Transverse colon (tissue), 4 donors: ENCODE measurements around the gene LTBP2. TPM values are rescaled to one million over a fixed set of nuclear protein-coding genes. Genes with fewer than 3 reads are reported as not detected.
A peak's percentile ranks its signal among the peaks of the same experiment; 100 is the strongest.

Experiments used
- DNase-seq: peaks from one replicate; pipeline ENCODE4 v3.0.0-alpha.2; 2019
- H3K27ac ChIP-seq, 4 donors: fragments of 200-600 bp; sonication (generic); 2 replicates each; pipeline ENCODE4 v1.5.1; 2016 to 2018; ENCODE audit warnings: inconsistent platforms in 4 of 4
- H3K27me3 ChIP-seq: fragments of 200-600 bp; sonication (generic); 2 replicates; pipeline ENCODE4 v1.5.1; 2017; ENCODE audit warnings: inconsistent platforms
- H3K36me3 ChIP-seq, 4 donors: fragments of 200-600 bp; sonication (generic); 2 replicates each; pipeline ENCODE4 v1.5.1; 2017 to 2019; ENCODE audit warnings: inconsistent platforms in 4 of 4
- H3K4me1 ChIP-seq, 4 donors: fragments of 200-600 bp; sonication (generic); 2 replicates each; pipeline ENCODE4 v1.5.1; 2017 to 2020; ENCODE audit warnings: inconsistent platforms in 4 of 4
- H3K4me3 ChIP-seq, 4 donors: fragments of 200-600 bp; sonication (generic); 1 replicate in 1 of 4; 2 replicates in 3 of 4; pipeline versions ENCODE4 v1.5.1 to v1.6.1; 2017 to 2019; ENCODE audit warnings: inconsistent platforms in 4 of 4
- H3K9me3 ChIP-seq, 2 donors: fragments of 200-600 bp; sonication (generic); 2 replicates each; pipeline ENCODE4 v1.5.1; 2017 to 2019; ENCODE audit warnings: inconsistent platforms in 2 of 2
- CTCF ChIP-seq, 5 experiments: fragments of 200-600 bp in 3 of 5; fragments of 450-650 bp in 2 of 5; sonication (generic) in 3 of 5; IDR thresholded peaks; 1 replicate in 2 of 5; 2 replicates in 3 of 5; pipeline ENCODE4 v1.5.1; 2016 to 2017; ENCODE audit warnings: antibody characterized with exemption in 5 of 5, inconsistent platforms in 3 of 5, mild to moderate bottlenecking in 2 of 5, moderate library complexity in 1 of 5
- EP300 ChIP-seq: sonication (generic); formaldehyde crosslinking; IDR thresholded peaks from one replicate; pipeline ENCODE4 v1.6.1; 2017; ENCODE audit warnings: antibody characterized with exemption, low read depth
- POLR2A ChIP-seq: fragments of 450-650 bp; IDR thresholded peaks from one replicate; pipeline ENCODE4 v1.6.1; 2016; ENCODE audit warnings: antibody characterized with exemption, mild to moderate bottlenecking, moderate library complexity
- POLR2AphosphoS5 ChIP-seq, 3 donors: sonication (generic); formaldehyde crosslinking; IDR thresholded peaks; one replicate each; pipeline ENCODE4 v1.6.1; 2016; ENCODE audit warnings: antibody characterized with exemption in 3 of 3
- WGBS, 2 donors: methylation state at CpG; one replicate each; pipeline ENCODE4 v1.1.5; 2018; ENCODE audit warnings: low coverage in 1 of 2; 5-methylcytosine and 5-hydroxymethylcytosine counted together
- in situ Hi-C, 4 donors: fragments of 200-750 bp; cut with MboI; loops; one replicate each; pipeline versions ENCODE4 v1.15.0 to v1.15.1; 2017; ENCODE audit warnings: low sequenced_read_pairs in 3 of 4, low pct_ligation_motif_present in 1 of 4, low pct_unique_long_range_greater_than_20kb in 1 of 4
- intact Hi-C: fragments of 100-400 bp; cut with DNase I; formaldehyde crosslinking; loops from one replicate; pipeline ENCODE4 v1.15.1; 2023; ENCODE audit warnings: low total_unique reads
- total RNA-seq, 4 donors: library from RNA; depleted of rRNA; stranded (reverse); fragments of >200 nt; gene quantifications; one replicate each; pipeline ENCODE4 v1.1.0, GENCODE V29; 2016

Gene LTBP2
- 10 to 100 TPM in 3 of 4 donors, 1 to 10 TPM in 1; 9.7 to 15.3 (median 11.9) TPM for total RNA-seq

- intact Hi-C loops, result no loop called here
- no peak for DNase-seq
- WGBS, 2 donors, result 5% methylated on average over 39 of the region's 70 CpGs; no CpG with 5 or more reads in 1 of the 2 donors
- peaks cover 0 to 22% (median 17%) of the 10 kb centered on the region in 4 donors for H3K4me1 ChIP-seq
- in situ Hi-C loops, result no loop called here
- TF ChIP-seq POLR2AphosphoS5 (IDR thresholded peaks at IDR 0.05) (no peak), POLR2A (no peak), CTCF (IDR thresholded peaks at IDR 0.05) (no peak), EP300 (no peak)
- H3K27me3 ChIP-seq, result peaks cover 18% of the 10 kb centered on the region
- peak within 1 kb of the TSS; percentile 49 to 69 (median 58) for H3K4me3 ChIP-seq
- H3K36me3 ChIP-seq, result no peaks in the 10 kb centered on the region
- no peaks in the 10 kb centered on the region for H3K9me3 ChIP-seq
- H3K27ac ChIP-seq, result peak within 1 kb of the TSS; percentile 41 to 59 (median 48)
These were observed at the start of gene LTBP2 for GRCh38 chr14:74611650-74612349. LTBP2 (minus strand) TSS chr14:74612237; CDS start chr14:74611944, 293 bp downstream.

GRCh38 chr14:74660863-74661262 is 48.8 kb upstream of the LTBP2 start:
- intact Hi-C loops (no loop called here), in situ Hi-C loops (no loop called here)
- H3K4me3 ChIP-seq, result no peak overlapping the region
- peaks cover 0 to 35% (median 11%) of the 10 kb centered on the region in 4 donors for H3K36me3 ChIP-seq
- H3K27ac ChIP-seq, result no peak overlapping the region
- 83 to 100% methylated on average over 3 to 5 of the region's 5 CpGs for WGBS, 2 donors
- peaks cover 0 to 1% (median 0%) of the 10 kb centered on the region in 4 donors for H3K4me1 ChIP-seq
- TF ChIP-seq EP300 (no peak), POLR2AphosphoS5 (IDR thresholded peaks at IDR 0.05) (no peak), CTCF (IDR thresholded peaks at IDR 0.05) (no peak), POLR2A (no peak)
- H3K27me3 ChIP-seq, result no peaks in the 10 kb centered on the region
- no peak for DNase-seq
- no peaks in the 10 kb centered on the region for H3K9me3 ChIP-seq

GRCh38 chr14:74660167-74660566 is 48.1 kb upstream of the LTBP2 start:
- TF ChIP-seq CTCF (IDR thresholded peaks at IDR 0.05) (no peak), POLR2A (no peak), EP300 (no peak), POLR2AphosphoS5 (IDR thresholded peaks at IDR 0.05) (no peak)
- Histone ChIP-seq H3K4me3 (no peak overlapping the region), H3K36me3 (peaks cover 0 to 30% (median 9%) of the 10 kb centered on the region in 4 donors), H3K27me3 (no peaks in the 10 kb centered on the region), H3K9me3 (no peaks in the 10 kb centered on the region), H3K4me1 (peaks cover 0 to 4% (median 0%) of the 10 kb centered on the region in 4 donors), H3K27ac (no peak overlapping the region)
- intact Hi-C loops (no loop called here), in situ Hi-C loops (no loop called here)
- no peak for DNase-seq
- 76 to 100% methylated on average over 1 to 3 of the region's 3 CpGs for WGBS, 2 donors

GRCh38 chr14:74658535-74659131 is 46.6 kb upstream of the LTBP2 start:
- intact Hi-C loops, result no loop called here
- no peaks in the 10 kb centered on the region for H3K27me3 ChIP-seq
- H3K4me3 ChIP-seq, result no peak overlapping the region
- no peaks in the 10 kb centered on the region for H3K9me3 ChIP-seq
- DNase-seq, result no peak
- no peak overlapping the region for H3K27ac ChIP-seq
- H3K4me1 ChIP-seq, result peaks cover 0 to 4% (median 0%) of the 10 kb centered on the region in 4 donors
- 85 to 100% methylated on average over 1 of the region's 1 CpG for WGBS, 2 donors
- in situ Hi-C loops, result no loop called here
- peaks cover 0 to 22% (median 9%) of the 10 kb centered on the region in 4 donors for H3K36me3 ChIP-seq
- no peak for TF ChIP-seq POLR2A
- TF ChIP-seq POLR2AphosphoS5 (IDR thresholded peaks at IDR 0.05), result no peak
- TF ChIP-seq EP300, result no peak
- no peak for TF ChIP-seq CTCF (IDR thresholded peaks at IDR 0.05)
